Astrocyte (in vitro differentiated cells and primary cell): Measurements from ENCODE around the gene LIPC.

Experiments
- EZH2 ChIP-seq: IDR thresholded peaks from 2 replicates; pipeline ENCODE4 v1.6.1; 2012; ENCODE audit warnings: mild to moderate bottlenecking, low read length, inconsistent platforms; ENCODE audit not compliant: insufficient read depth
- TF ChIP-seq, protein P1 (sequence below): IDR thresholded peaks from 2 replicates; pipeline ENCODE4 v1.5.1; 2011; ENCODE audit warnings: low read depth, mild to moderate bottlenecking, inconsistent platforms, low read length, moderate library complexity; ENCODE audit not compliant: insufficient read depth

DNA sequence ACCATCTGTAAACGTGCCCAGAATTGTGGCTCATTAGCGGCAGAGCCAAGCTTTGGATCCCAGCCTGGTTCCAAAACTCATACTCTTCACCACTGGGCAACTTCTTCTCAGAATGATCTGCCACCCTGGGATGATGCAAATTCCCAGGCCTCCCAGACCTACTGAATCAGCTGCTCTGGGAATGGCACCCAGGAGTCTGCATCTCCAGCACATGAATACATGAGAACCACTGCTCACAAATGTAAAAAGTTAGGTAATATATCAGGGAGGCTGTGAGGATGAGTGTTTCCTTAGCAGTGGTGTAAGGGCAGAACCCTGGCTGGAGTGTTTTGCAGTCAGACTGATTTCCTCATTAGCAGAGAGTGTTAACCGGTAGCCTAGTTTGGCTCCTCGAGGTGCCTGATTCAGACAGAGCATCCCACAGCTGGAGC, 94.2 kb downstream of the LIPC start:
- TF ChIP-seq, protein P1, sequence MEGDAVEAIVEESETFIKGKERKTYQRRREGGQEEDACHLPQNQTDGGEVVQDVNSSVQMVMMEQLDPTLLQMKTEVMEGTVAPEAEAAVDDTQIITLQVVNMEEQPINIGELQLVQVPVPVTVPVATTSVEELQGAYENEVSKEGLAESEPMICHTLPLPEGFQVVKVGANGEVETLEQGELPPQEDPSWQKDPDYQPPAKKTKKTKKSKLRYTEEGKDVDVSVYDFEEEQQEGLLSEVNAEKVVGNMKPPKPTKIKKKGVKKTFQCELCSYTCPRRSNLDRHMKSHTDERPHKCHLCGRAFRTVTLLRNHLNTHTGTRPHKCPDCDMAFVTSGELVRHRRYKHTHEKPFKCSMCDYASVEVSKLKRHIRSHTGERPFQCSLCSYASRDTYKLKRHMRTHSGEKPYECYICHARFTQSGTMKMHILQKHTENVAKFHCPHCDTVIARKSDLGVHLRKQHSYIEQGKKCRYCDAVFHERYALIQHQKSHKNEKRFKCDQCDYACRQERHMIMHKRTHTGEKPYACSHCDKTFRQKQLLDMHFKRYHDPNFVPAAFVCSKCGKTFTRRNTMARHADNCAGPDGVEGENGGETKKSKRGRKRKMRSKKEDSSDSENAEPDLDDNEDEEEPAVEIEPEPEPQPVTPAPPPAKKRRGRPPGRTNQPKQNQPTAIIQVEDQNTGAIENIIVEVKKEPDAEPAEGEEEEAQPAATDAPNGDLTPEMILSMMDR, result no peak
- TF ChIP-seq EZH2, result no peak
